GM23248 (cell line): Measurements from ENCODE around the gene HOXC5. TPM values are rescaled to one million over a fixed set of nuclear protein-coding genes. Genes with fewer than 3 reads are reported as not detected.

Experiments
- DNase-seq: peaks from one replicate; pipeline ENCODE4 v3.0.0-alpha.2; 2015
- H2AFZ ChIP-seq: fragments of 200-600 bp; sonication (generic); 2 replicates; pipeline ENCODE4 v1.6.1; 2016; ENCODE audit warnings: antibody characterized with exemption
- H3F3A ChIP-seq: fragments of 200-600 bp; sonication (generic); 2 replicates; pipeline ENCODE4 v1.6.1; 2016; ENCODE audit warnings: mild to moderate bottlenecking, antibody characterized with exemption, mixed run types; ENCODE audit not compliant: insufficient read depth
- H3K27ac ChIP-seq: fragments of 200-600 bp; sonication (generic); 2 replicates; pipeline ENCODE4 v1.5.1; 2016; ENCODE audit warnings: mild to moderate bottlenecking
- H3K27me3 ChIP-seq: fragments of 200-600 bp; sonication (generic); replicated peaks from 2 replicates; pipeline ENCODE4 v1.6.1; 2016; ENCODE audit warnings: mild to moderate bottlenecking; ENCODE audit not compliant: insufficient read depth
- H3K36me3 ChIP-seq: fragments of 200-600 bp; sonication (generic); 2 replicates; pipeline ENCODE4 v1.6.1; 2016; ENCODE audit warnings: low read depth, mild to moderate bottlenecking
- H3K4me1 ChIP-seq: fragments of 200-600 bp; sonication (generic); 2 replicates; pipeline ENCODE4 v1.6.1; 2016; ENCODE audit warnings: mild to moderate bottlenecking; ENCODE audit not compliant: insufficient read depth
- H3K4me2 ChIP-seq: fragments of 200-600 bp; sonication (generic); one replicate; pipeline ENCODE4 v1.6.1; 2016; ENCODE audit warnings: mild to moderate bottlenecking; ENCODE audit not compliant: unreplicated experiment
- H3K4me3 ChIP-seq: fragments of 200-600 bp; sonication (generic); 2 replicates; pipeline ENCODE4 v1.5.1; 2016; ENCODE audit warnings: mild to moderate bottlenecking
- H3K79me2 ChIP-seq: fragments of 200-600 bp; sonication (generic); 2 replicates; pipeline ENCODE4 v1.6.1; 2016; ENCODE audit warnings: mild to moderate bottlenecking; ENCODE audit not compliant: insufficient read depth
- H3K9ac ChIP-seq: fragments of 200-600 bp; sonication (generic); 2 replicates; pipeline ENCODE4 v1.6.1; 2016; ENCODE audit warnings: mild to moderate bottlenecking
- H3K9me2 ChIP-seq: fragments of 200-600 bp; sonication (generic); 2 replicates; pipeline ENCODE4 v1.6.1; 2016; ENCODE audit warnings: mixed run types, mild to moderate bottlenecking, moderate library complexity; ENCODE audit not compliant: insufficient read depth
- H3K9me3 ChIP-seq: fragments of 200-600 bp; sonication (generic); one replicate; pipeline ENCODE4 v1.6.1; 2017; ENCODE audit warnings: low read depth
- H4K20me1 ChIP-seq: fragments of 200-600 bp; sonication (generic); 2 replicates; pipeline ENCODE4 v1.6.0; 2016; ENCODE audit not compliant: insufficient read depth
- EZH2 ChIP-seq: fragments of 200-600 bp; sonication (generic); IDR thresholded peaks from 2 replicates; pipeline ENCODE4 v1.6.1; 2018; ENCODE audit warnings: antibody characterized with exemption, mild to moderate bottlenecking; ENCODE audit not compliant: insufficient read depth, poor library complexity, severe bottlenecking
- EZH2phosphoT487 ChIP-seq: fragments of 200-600 bp; sonication (generic); IDR thresholded peaks from 2 replicates; pipeline ENCODE4 v1.6.1; 2018; ENCODE audit warnings: antibody characterized with exemption, moderate library complexity, mild to moderate bottlenecking, low read depth; ENCODE audit not compliant: insufficient read depth
- WGBS, 2 experiments: methylation state at CpG; one replicate each; pipeline ENCODE4 v1.1.6; 2015 to 2017; ENCODE audit warnings: low lambda C conversion rate in 2 of 2, low coverage in 1 of 2; ENCODE audit errors: missing lambda C conversion rate in 2 of 2; 5-methylcytosine and 5-hydroxymethylcytosine counted together
- in situ Hi-C: fragments of 300-500 bp; cut with MboI; formaldehyde crosslinking; loops from 2 replicates; pipeline ENCODE4 v1.15.0; 2020
- polyA plus RNA-seq: library from polyadenylated mRNA; unstranded; fragments of >200 nt; fragmentation: Nextera tagmentation; extraction: Ambion mirVana; gene quantifications from 2 replicates; pipeline ENCODE4 v1.2.1, GENCODE V29; 2016
- total RNA-seq: library from RNA; depleted of rRNA; stranded (reverse); fragments of >200 nt; shearing (Covaris generic); gene quantifications from 2 replicates; pipeline ENCODE4 v1.2.3, GENCODE V29; 2014

HOXC5 gene
- total and polyA plus RNA-seq, 2 experiments from 2014 or later, result 0.65 to 1.8 TPM

- H3K9me3 ChIP-seq, result no peaks in the 10 kb centered on the region
- H2AFZ ChIP-seq, result no peak overlapping the region
- no peaks in the 10 kb centered on the region for H3K36me3 ChIP-seq
- no peak overlapping the region for H3K4me3 ChIP-seq
- DNase-seq, result no peak
- no peaks in the 10 kb centered on the region for H4K20me1 ChIP-seq
- no peak overlapping the region for H3K9ac ChIP-seq
- H3K9me2 ChIP-seq, result no peaks in the 10 kb centered on the region
- TF ChIP-seq EZH2, result no peak
- TF ChIP-seq EZH2phosphoT487, result no peak
- WGBS, 2 experiments, result 81 to 82% methylated on average over 36 to 38 of the region's 38 CpGs
- no peak overlapping the region for H3K4me2 ChIP-seq
- H3K27ac ChIP-seq, result no peak overlapping the region
- no peaks in the 10 kb centered on the region for H3F3A ChIP-seq
- in situ Hi-C loops, result no loop called here
- H3K79me2 ChIP-seq, result no peaks in the 10 kb centered on the region
- peaks cover 14% of the 10 kb centered on the region for H3K4me1 ChIP-seq
- no peaks in the 10 kb centered on the region for H3K27me3 ChIP-seq
Observed at GRCh38 chr12:54060174-54060974, 27.5 kb downstream of the HOXC5 start.

DNA sequence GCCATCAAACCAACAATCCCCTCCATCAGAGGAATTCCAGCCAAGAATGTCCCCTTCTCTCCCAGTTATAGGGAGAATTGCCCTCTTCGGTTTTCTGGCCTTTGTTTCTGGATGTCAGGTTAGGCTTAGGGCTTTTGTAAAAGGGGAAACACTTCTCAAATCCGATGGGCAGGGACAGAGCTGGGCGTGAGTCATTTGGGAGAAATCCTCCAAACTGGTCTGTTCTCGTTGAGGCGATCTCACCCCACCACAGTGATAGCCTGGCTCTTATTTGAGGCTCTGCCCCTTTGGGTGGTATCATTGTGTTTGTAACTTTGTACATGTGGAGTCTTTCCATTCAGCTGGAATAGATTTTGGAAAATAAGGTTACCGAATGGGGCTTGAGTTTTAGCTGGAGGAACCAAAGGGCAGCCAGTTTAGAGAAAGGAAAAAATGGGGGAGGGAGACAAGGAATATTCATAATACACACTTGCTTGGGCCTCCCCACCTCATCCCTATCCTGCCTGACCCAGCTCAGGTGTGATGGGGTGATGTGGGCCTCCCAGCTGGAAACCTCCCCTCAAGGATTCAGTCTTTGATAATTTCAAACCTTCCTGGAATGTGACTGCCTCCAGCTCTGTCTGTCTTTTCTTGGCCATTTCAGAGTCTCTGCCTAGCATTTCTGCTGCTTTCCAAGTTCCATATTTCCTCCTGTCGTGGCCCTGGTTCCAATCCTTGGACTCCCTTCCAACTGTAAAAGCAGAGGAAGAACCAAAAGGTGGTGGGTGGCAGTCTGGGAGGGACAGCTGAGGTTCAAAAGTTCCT, 28.3 kb downstream of the HOXC5 start:
- Histone ChIP-seq H3K4me2 (no peak overlapping the region), H3K36me3 (no peaks in the 10 kb centered on the region), H3F3A (no peaks in the 10 kb centered on the region), H3K9me2 (no peaks in the 10 kb centered on the region), H3K9ac (no peak overlapping the region), H3K79me2 (no peaks in the 10 kb centered on the region), H3K9me3 (no peaks in the 10 kb centered on the region), H3K4me1 (peaks cover 9% of the 10 kb centered on the region), H3K27me3 (no peaks in the 10 kb centered on the region), H4K20me1 (no peaks in the 10 kb centered on the region), H3K4me3 (no peak overlapping the region), H3K27ac (no peak overlapping the region), H2AFZ (no peak overlapping the region)
- peak; percentile 56 for DNase-seq
- no peak for TF ChIP-seq EZH2phosphoT487
- no peak for TF ChIP-seq EZH2
- in situ Hi-C loops, result no loop called here
- 44% methylated on average over 7 of the region's 7 CpGs for WGBS, 2 experiments

DNA sequence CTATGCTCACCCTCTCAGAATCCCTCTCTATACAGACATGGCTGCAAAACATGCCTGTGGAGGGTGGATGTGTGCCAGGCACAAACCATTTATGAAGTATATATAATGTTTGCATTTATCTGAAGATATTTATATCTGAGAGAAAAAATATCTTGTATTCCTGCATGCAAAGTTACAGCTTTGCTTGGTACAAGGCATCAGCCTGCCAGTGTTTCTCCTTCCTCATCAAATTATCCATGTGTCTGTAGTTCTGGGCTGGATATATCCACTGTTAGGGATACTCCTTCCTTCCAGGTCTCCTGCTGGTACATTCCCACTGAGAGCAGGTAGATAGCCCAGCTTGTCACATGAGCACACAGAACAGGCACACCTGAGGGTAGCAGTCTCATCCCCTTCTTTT, 32.8 kb downstream of the HOXC5 start:
- H3K4me3 ChIP-seq, result no peak overlapping the region
- H3K36me3 ChIP-seq, result no peaks in the 10 kb centered on the region
- no peaks in the 10 kb centered on the region for H3K79me2 ChIP-seq
- H3K4me2 ChIP-seq, result no peak overlapping the region
- H3K27me3 ChIP-seq, result no peaks in the 10 kb centered on the region
- peaks cover 12% of the 10 kb centered on the region; the same call in 1 of the 2 replicates for H3F3A ChIP-seq
- no peaks in the 10 kb centered on the region for H3K9me2 ChIP-seq
- in situ Hi-C loops, result no loop called here
- TF ChIP-seq EZH2phosphoT487, result no peak
- no peak overlapping the region for H3K9ac ChIP-seq
- peaks cover 23% of the 10 kb centered on the region for H3K4me1 ChIP-seq
- H2AFZ ChIP-seq, result no peak overlapping the region
- no peaks in the 10 kb centered on the region for H3K9me3 ChIP-seq
- no peaks in the 10 kb centered on the region for H4K20me1 ChIP-seq
- no peak overlapping the region for H3K27ac ChIP-seq
- no peak for DNase-seq

DNA sequence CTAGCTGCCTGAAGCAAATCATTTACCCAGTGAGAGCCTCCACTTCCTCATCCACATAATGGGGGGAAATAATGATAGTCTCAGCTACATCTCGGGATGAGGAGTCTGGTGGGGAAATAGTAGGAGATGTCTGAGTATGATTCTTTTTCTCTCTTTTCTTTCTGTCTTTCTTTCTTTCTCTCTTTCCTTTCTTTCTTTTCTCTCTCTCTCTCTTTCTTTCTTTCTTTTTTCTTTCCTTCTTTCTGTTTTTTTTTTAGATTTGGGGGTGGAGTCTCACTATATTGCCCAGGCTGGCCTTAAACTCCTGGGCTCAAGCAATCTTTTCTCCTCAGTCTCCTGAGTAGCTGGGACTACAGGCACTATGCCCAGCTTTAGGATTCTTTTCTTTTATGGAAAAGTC, 33.6 kb downstream of the HOXC5 start:
- Histone ChIP-seq H3K9me2 (no peaks in the 10 kb centered on the region), H3K27me3 (no peaks in the 10 kb centered on the region), H3K79me2 (no peaks in the 10 kb centered on the region), H4K20me1 (no peaks in the 10 kb centered on the region), H3K4me2 (no peak overlapping the region), H3K9me3 (no peaks in the 10 kb centered on the region), H3K9ac (no peak overlapping the region), H3K4me1 (peaks cover 17% of the 10 kb centered on the region), H3F3A (peaks cover 12% of the 10 kb centered on the region; the same call in 1 of the 2 replicates), H3K4me3 (no peak overlapping the region), H3K36me3 (no peaks in the 10 kb centered on the region), H2AFZ (no peak overlapping the region), H3K27ac (no peak overlapping the region)
- no peak for TF ChIP-seq EZH2
- in situ Hi-C loops, result no loop called here
- WGBS, 2 experiments, result 95 to 96% methylated on average over 1 of the region's 1 CpG
- no peak for DNase-seq
